Liver (tissue), 9 donors: ENCODE measurements around the gene UBE2N. TPM values are rescaled to one million over a fixed set of nuclear protein-coding genes. Genes with fewer than 3 reads are reported as not detected.
A peak's percentile ranks its signal among the peaks of the same experiment; 100 is the strongest.

ENCODE experiments used
- DNase-seq: peaks from one replicate; pipeline ENCODE4 v3.0.0-alpha.2; 2017; ENCODE audit warnings: low spot score
- H3K27ac ChIP-seq, 2 donors: one replicate each; pipeline ENCODE4 v1.7.0; 2013; ENCODE audit warnings: inconsistent platforms in 2 of 2, low read length in 2 of 2, control low read depth in 1 of 2, low read depth in 1 of 2, mild to moderate bottlenecking in 1 of 2
- H3K27me3 ChIP-seq, 4 donors: one replicate each; pipeline versions ENCODE4 v1.6.1 to v1.7.0; 2013; ENCODE audit warnings: low read length in 3 of 4, inconsistent platforms in 1 of 4, mild to moderate bottlenecking in 1 of 4, moderate library complexity in 1 of 4; ENCODE audit not compliant: control insufficient read depth in 4 of 4, insufficient read depth in 4 of 4
- H3K36me3 ChIP-seq, 4 donors: one replicate each; pipeline versions ENCODE4 v1.6.1 to v1.7.0; 2013; ENCODE audit warnings: low read length in 3 of 4, mild to moderate bottlenecking in 3 of 4, low read depth in 1 of 4, moderate library complexity in 1 of 4; ENCODE audit not compliant: control insufficient read depth in 4 of 4, insufficient read depth in 3 of 4
- H3K4me1 ChIP-seq, 4 donors: one replicate each; pipeline versions ENCODE4 v1.6.1 to v1.7.0; 2013; ENCODE audit warnings: low read length in 3 of 4, mild to moderate bottlenecking in 3 of 4, moderate library complexity in 1 of 4; ENCODE audit not compliant: control insufficient read depth in 4 of 4, insufficient read depth in 4 of 4
- H3K4me3 ChIP-seq, 3 donors: one replicate each; pipeline versions ENCODE4 v1.6.1 to v1.7.0; 2013; ENCODE audit warnings: low read length in 3 of 3, control low read depth in 1 of 3, low read depth in 1 of 3, mild to moderate bottlenecking in 1 of 3
- H3K9ac ChIP-seq, 2 donors: one replicate each; pipeline ENCODE4 v1.7.0; 2013; ENCODE audit warnings: low read length in 2 of 2, mild to moderate bottlenecking in 2 of 2, moderate library complexity in 2 of 2, control low read depth in 1 of 2, low read depth in 1 of 2
- H3K9me3 ChIP-seq, 4 donors: one replicate each; pipeline versions ENCODE4 v1.6.1 to v1.7.0; 2013; ENCODE audit warnings: low read length in 3 of 4; ENCODE audit not compliant: control insufficient read depth in 4 of 4
- CTCF ChIP-seq: fragments of 150-350 bp; IDR thresholded peaks from 2 replicates; pipeline ENCODE4 v1.5.1; 2017; ENCODE audit warnings: improper control_type of control experiment, low read depth, low read length; ENCODE audit not compliant: missing input control
- EGR1 ChIP-seq, 2 donors: IDR thresholded peaks; 2 replicates each; pipeline ENCODE4 v1.6.1; 2016 to 2018; ENCODE audit warnings: antibody characterized with exemption in 2 of 2, low read depth in 2 of 2
- FOXA2 ChIP-seq: IDR thresholded peaks from 2 replicates; pipeline ENCODE4 v1.6.1; 2016; ENCODE audit warnings: antibody characterized with exemption
- HNF4A ChIP-seq, 2 donors: conservative IDR thresholded peaks; 2 replicates each; pipeline ENCODE4 v1.6.1; 2016; ENCODE audit warnings: antibody characterized with exemption in 2 of 2, mild to moderate bottlenecking in 2 of 2
- HNF4G ChIP-seq: IDR thresholded peaks from 2 replicates; pipeline ENCODE4 v1.6.1; 2016; ENCODE audit warnings: antibody characterized with exemption
- JUND ChIP-seq, 2 donors: IDR thresholded peaks; 2 replicates each; pipeline ENCODE4 v1.6.1; 2016; ENCODE audit warnings: antibody characterized with exemption in 2 of 2
- MAX ChIP-seq: IDR thresholded peaks from 2 replicates; pipeline ENCODE4 v1.6.1; 2016; ENCODE audit warnings: antibody characterized with exemption
- RAD21 ChIP-seq, 2 donors: IDR thresholded peaks; 2 replicates each; pipeline ENCODE4 v1.6.1; 2016; ENCODE audit warnings: antibody characterized with exemption in 2 of 2, mild to moderate bottlenecking in 2 of 2
- RXRA ChIP-seq, 2 donors: IDR thresholded peaks; 2 replicates each; pipeline ENCODE4 v1.6.1; 2017 to 2018; ENCODE audit warnings: antibody characterized with exemption in 2 of 2, mild to moderate bottlenecking in 1 of 2
- SP1 ChIP-seq: IDR thresholded peaks from 2 replicates; pipeline ENCODE4 v1.6.1; 2018; ENCODE audit warnings: antibody characterized with exemption, mild to moderate bottlenecking
- TAF1 ChIP-seq: conservative IDR thresholded peaks from 2 replicates; pipeline ENCODE4 v1.6.1; 2016; ENCODE audit warnings: antibody characterized with exemption, mild to moderate bottlenecking
- YY1 ChIP-seq: IDR thresholded peaks from 2 replicates; pipeline ENCODE4 v1.6.1; 2016; ENCODE audit warnings: antibody characterized with exemption, mild to moderate bottlenecking
- WGBS: extraction: QIAGEN DNeasy Blood & Tissue Kit; methylation state at CpG from one replicate; pipeline ENCODE4 v1.1.7; 2013; 5-methylcytosine and 5-hydroxymethylcytosine counted together
- polyA plus RNA-seq, 2 donors: library from polyadenylated mRNA; stranded (reverse) in 1 of 2; unstranded in 1 of 2; fragments of 200-250 nt in 1 of 2; fragments of >200 nt in 1 of 2; fragmentation: Nextera tagmentation in 1 of 2; extraction: Ambion mirVana in 1 of 2; gene quantifications; one replicate each; pipeline versions ENCODE4 v1.2.1 to v1.2.3, GENCODE V29; 2013 to 2015
- total RNA-seq, 2 donors: library from RNA; depleted of rRNA; stranded (reverse); fragments of >200 nt; gene quantifications; one replicate each; pipeline ENCODE4 v1.2.3, GENCODE V29; 2014
- TF ChIP-seq, protein P1 (sequence below): IDR thresholded peaks from 2 replicates; pipeline ENCODE4 v1.6.1; 2016; ENCODE audit warnings: antibody characterized with exemption, mild to moderate bottlenecking
- donor health status: healthy.
- donor health status: healthy.
- donor health status: healthy.
- donor health status: healthy.
- donor health status: healthy.

UBE2N gene
- total and polyA plus RNA-seq, 4 donors, result 13.9 to 63.7 (median 32.6) TPM

- Histone ChIP-seq H3K9me3 (no peaks in the 10 kb centered on the region), H3K36me3 (no peaks in the 10 kb centered on the region), H3K27ac (peak overlapping the region; percentile 5 to 36), H3K4me3 (peak overlapping the region in 2 of 3 donors; percentile 78 to 97), H3K27me3 (no peaks in the 10 kb centered on the region), H3K9ac (peak overlapping the region in 1 of 2 donors; percentile 99), H3K4me1 (peaks cover 3 to 30% (median 23%) of the 10 kb centered on the region in 4 donors)
- TF ChIP-seq CTCF (no peak), HNF4A (conservative IDR thresholded peaks at IDR 0.05) (peak in 1 of 2 donors; percentile 6)
- 65% methylated on average over 5 of the region's 5 CpGs for WGBS
- no peak for DNase-seq
Measured at GRCh38 chr12:93381161-93381975, 60.4 kb downstream of the UBE2N start.

- H3K36me3 ChIP-seq, result no peaks in the 10 kb centered on the region
- DNase-seq, result no peak
- 27% methylated on average over 2 of the region's 2 CpGs for WGBS
- no peaks in the 10 kb centered on the region for H3K27me3 ChIP-seq
- TF ChIP-seq RAD21 (IDR thresholded peaks at IDR 0.05) (peak; percentile 67 to 69), HNF4A (conservative IDR thresholded peaks at IDR 0.05) (peak in 1 of 2 donors; percentile 26), TAF1 (no peak)
- H3K9ac ChIP-seq, result peak overlapping the region in 1 of 2 donors; percentile 99
- H3K9me3 ChIP-seq, result no peaks in the 10 kb centered on the region
- H3K4me3 ChIP-seq, result peak overlapping the region in 2 of 3 donors; percentile 78 to 97
- peak overlapping the region; percentile 39 to 98 for H3K27ac ChIP-seq
- H3K4me1 ChIP-seq, result peaks cover 3 to 36% (median 27%) of the 10 kb centered on the region in 4 donors
Measured at GRCh38 chr12:93380480-93381121, 61.1 kb downstream of the UBE2N start.

DNA sequence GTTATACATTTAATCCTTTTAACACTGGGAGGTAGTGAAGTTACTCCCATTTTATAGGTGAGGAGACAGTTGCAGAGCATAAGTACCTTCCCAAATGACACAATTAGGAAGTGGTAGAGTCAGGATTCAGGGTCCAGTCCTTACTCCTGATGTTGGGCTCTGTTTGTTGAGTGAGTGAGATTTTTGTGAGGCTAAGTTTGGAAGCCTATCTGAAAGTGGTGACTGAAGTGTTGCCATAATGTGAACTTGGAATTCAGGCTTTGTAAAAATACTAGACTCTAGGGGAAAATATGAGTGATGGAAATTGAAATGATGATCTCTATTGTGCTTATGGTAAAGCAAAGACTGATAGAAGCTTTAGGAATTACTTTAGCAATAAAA lies 61.8 kb downstream of the UBE2N start:
- DNase-seq, result no peak
- H3K36me3 ChIP-seq, result no peaks in the 10 kb centered on the region
- peak overlapping the region; percentile 78 to 97 (median 85) for H3K4me3 ChIP-seq
- peak overlapping the region; percentile 90 to 98 for H3K27ac ChIP-seq
- H3K4me1 ChIP-seq, result peaks cover 2 to 35% (median 26%) of the 10 kb centered on the region in 4 donors
- peak overlapping the region in 1 of 2 donors; percentile 99 for H3K9ac ChIP-seq
- no peaks in the 10 kb centered on the region for H3K27me3 ChIP-seq
- TF ChIP-seq MAX (no peak), HNF4G (no peak), FOXA2 (no peak), HNF4A (conservative IDR thresholded peaks at IDR 0.05) (no peak), EGR1 (IDR thresholded peaks at IDR 0.05; ENCODE audit: low read depth in 2 of 2) (no peak), RXRA (IDR thresholded peaks at IDR 0.05) (no peak), SP1 (no peak), RAD21 (IDR thresholded peaks at IDR 0.05) (no peak), YY1 (no peak), JUND (IDR thresholded peaks at IDR 0.05) (no peak)
- TF ChIP-seq, protein P1, sequence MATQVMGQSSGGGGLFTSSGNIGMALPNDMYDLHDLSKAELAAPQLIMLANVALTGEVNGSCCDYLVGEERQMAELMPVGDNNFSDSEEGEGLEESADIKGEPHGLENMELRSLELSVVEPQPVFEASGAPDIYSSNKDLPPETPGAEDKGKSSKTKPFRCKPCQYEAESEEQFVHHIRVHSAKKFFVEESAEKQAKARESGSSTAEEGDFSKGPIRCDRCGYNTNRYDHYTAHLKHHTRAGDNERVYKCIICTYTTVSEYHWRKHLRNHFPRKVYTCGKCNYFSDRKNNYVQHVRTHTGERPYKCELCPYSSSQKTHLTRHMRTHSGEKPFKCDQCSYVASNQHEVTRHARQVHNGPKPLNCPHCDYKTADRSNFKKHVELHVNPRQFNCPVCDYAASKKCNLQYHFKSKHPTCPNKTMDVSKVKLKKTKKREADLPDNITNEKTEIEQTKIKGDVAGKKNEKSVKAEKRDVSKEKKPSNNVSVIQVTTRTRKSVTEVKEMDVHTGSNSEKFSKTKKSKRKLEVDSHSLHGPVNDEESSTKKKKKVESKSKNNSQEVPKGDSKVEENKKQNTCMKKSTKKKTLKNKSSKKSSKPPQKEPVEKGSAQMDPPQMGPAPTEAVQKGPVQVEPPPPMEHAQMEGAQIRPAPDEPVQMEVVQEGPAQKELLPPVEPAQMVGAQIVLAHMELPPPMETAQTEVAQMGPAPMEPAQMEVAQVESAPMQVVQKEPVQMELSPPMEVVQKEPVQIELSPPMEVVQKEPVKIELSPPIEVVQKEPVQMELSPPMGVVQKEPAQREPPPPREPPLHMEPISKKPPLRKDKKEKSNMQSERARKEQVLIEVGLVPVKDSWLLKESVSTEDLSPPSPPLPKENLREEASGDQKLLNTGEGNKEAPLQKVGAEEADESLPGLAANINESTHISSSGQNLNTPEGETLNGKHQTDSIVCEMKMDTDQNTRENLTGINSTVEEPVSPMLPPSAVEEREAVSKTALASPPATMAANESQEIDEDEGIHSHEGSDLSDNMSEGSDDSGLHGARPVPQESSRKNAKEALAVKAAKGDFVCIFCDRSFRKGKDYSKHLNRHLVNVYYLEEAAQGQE, result no peak
- no peaks in the 10 kb centered on the region for H3K9me3 ChIP-seq
